ENCODE results near the gene TMEM131.

Gene TMEM131

GRCh38 chr2:97755491-97755890, 240.3 kb downstream of the TMEM131 start:
- no peak for DNase-seq

- DNase-seq, result no peak
Observed at GRCh38 chr2:97754690-97755346, 240.9 kb downstream of the TMEM131 start.

GRCh38 chr2:97752342-97753334, 243.1 kb downstream of the TMEM131 start:
- DNase-seq, result no peak

GRCh38 chr2:97751752-97752151, 244.0 kb downstream of the TMEM131 start:
- no peak for DNase-seq

- DNase-seq, result no peak
Observed at GRCh38 chr2:97750017-97750416, 245.7 kb downstream of the TMEM131 start.

GRCh38 chr2:97749581-97749980, 246.2 kb downstream of the TMEM131 start:
- DNase-seq, result no peak

- no peak for DNase-seq
Observed at GRCh38 chr2:97747716-97748115, 248.0 kb downstream of the TMEM131 start.

- DNase-seq, result no peak
Observed at GRCh38 chr2:97747285-97747684, 248.5 kb downstream of the TMEM131 start.

- peak; percentile 79 for DNase-seq
Observed at GRCh38 chr2:97745474-97746174, 250.1 kb downstream of the TMEM131 start.

- DNase-seq, result no peak
Observed at GRCh38 chr2:97743913-97744312, 251.8 kb downstream of the TMEM131 start.

- DNase-seq, result peak; percentile 48
Observed at GRCh38 chr2:97742381-97742847, 253.3 kb downstream of the TMEM131 start.

GRCh38 chr2:97741686-97742085, 254.1 kb downstream of the TMEM131 start:
- no peak for DNase-seq

GRCh38 chr2:97741251-97741650, 254.5 kb downstream of the TMEM131 start:
- no peak for DNase-seq

GRCh38 chr2:97740590-97741182, 255.1 kb downstream of the TMEM131 start:
- DNase-seq, result peak; percentile 56

GRCh38 chr2:97739893-97740245, 255.9 kb downstream of the TMEM131 start:
- no peak for DNase-seq

GRCh38 chr2:97739020-97739892, 256.5 kb downstream of the TMEM131 start:
- DNase-seq, result no peak

- no peak for DNase-seq
Observed at GRCh38 chr2:97738179-97739019, 257.3 kb downstream of the TMEM131 start.

GRCh38 chr2:97737421-97738178, 258.1 kb downstream of the TMEM131 start:
- no peak for DNase-seq

- no peak for DNase-seq
Observed at GRCh38 chr2:97736608-97737330, 259.0 kb downstream of the TMEM131 start.
